Suprapubic skin (tissue), 3 donors: Measurements from ENCODE around the gene PTPRA.

Experiments used
- EP300 ChIP-seq: sonication (generic); formaldehyde crosslinking; IDR thresholded peaks from one replicate; pipeline ENCODE4 v1.6.1; 2017; ENCODE audit warnings: antibody characterized with exemption
- TF ChIP-seq, protein P1 (sequence below), 2 donors: fragments of 200-600 bp in 1 of 2; fragments of 450-650 bp in 1 of 2; sonication (generic) in 1 of 2; IDR thresholded peaks; one replicate each; pipeline ENCODE4 v1.5.1; 2016 to 2019; ENCODE audit warnings: antibody characterized with exemption in 2 of 2, mild to moderate bottlenecking in 1 of 2, moderate library complexity in 1 of 2

DNA sequence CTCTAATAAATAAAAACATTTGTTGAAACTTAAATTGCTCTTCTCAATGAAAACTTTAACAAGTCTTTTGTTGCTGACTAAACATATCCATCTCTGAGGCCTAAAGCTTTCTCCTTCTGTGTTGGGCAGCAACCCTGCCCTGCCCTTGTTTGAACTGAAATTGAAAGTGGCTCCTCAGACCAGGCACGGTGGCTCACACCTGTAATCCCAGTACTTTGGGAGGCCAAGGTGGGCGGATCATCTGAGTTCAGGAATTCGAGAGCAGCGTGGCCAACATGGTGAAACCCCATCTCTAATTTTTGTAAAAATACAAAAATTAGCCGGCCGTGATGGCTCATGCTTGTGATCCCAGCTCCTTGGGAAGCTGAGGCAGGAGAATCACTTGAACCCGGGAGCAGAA lies 140.9 kb downstream of the PTPRA start:
- TF ChIP-seq, protein P1, sequence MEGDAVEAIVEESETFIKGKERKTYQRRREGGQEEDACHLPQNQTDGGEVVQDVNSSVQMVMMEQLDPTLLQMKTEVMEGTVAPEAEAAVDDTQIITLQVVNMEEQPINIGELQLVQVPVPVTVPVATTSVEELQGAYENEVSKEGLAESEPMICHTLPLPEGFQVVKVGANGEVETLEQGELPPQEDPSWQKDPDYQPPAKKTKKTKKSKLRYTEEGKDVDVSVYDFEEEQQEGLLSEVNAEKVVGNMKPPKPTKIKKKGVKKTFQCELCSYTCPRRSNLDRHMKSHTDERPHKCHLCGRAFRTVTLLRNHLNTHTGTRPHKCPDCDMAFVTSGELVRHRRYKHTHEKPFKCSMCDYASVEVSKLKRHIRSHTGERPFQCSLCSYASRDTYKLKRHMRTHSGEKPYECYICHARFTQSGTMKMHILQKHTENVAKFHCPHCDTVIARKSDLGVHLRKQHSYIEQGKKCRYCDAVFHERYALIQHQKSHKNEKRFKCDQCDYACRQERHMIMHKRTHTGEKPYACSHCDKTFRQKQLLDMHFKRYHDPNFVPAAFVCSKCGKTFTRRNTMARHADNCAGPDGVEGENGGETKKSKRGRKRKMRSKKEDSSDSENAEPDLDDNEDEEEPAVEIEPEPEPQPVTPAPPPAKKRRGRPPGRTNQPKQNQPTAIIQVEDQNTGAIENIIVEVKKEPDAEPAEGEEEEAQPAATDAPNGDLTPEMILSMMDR (IDR thresholded peaks at IDR 0.05), result no peak
- TF ChIP-seq EP300, result no peak
